Testis (tissue), 2 donors: ENCODE data around the gene PEAR1.

Experiments used
- CTCF ChIP-seq, 3 experiments: fragments of 450-650 bp in 2 of 3; fragments of 200-600 bp in 1 of 3; sonication (generic) in 1 of 3; IDR thresholded peaks; one replicate each; pipeline ENCODE4 v1.5.1; 2016 to 2019; ENCODE audit warnings: antibody characterized with exemption in 3 of 3, mild to moderate bottlenecking in 2 of 3, moderate library complexity in 1 of 3
- POLR2A ChIP-seq: fragments of 450-650 bp; IDR thresholded peaks from one replicate; pipeline ENCODE4 v1.6.1; 2017; ENCODE audit warnings: antibody characterized with exemption, mild to moderate bottlenecking, moderate library complexity

GRCh38 chr1:156862997-156863599 lies 30.4 kb upstream of the PEAR1 start:
- TF ChIP-seq CTCF (IDR thresholded peaks at IDR 0.05) (no peak), POLR2A (no peak)
